Gastroesophageal sphincter (tissue), 4 donors: ENCODE results near the gene TRNT1. TPM values are rescaled to one million over a fixed set of nuclear protein-coding genes. Genes with fewer than 3 reads are reported as not detected.

Experiments used
- ATAC-seq: fragments of 150-250 bp; one replicate; pipeline ENCODE4 v1.9.1; 2016; ENCODE audit warnings: mild to moderate bottlenecking, moderate library complexity
- H3K27ac ChIP-seq, 4 donors: fragments of 200-600 bp; sonication (generic) in 3 of 4; 1 replicate in 3 of 4; 2 replicates in 1 of 4; pipeline ENCODE4 v1.5.1; 2016 to 2019
- H3K27me3 ChIP-seq: fragments of 200-600 bp; sonication (generic); one replicate; pipeline ENCODE4 v1.5.1; 2019
- H3K36me3 ChIP-seq, 2 donors: fragments of 200-600 bp; sonication (generic); one replicate each; pipeline ENCODE4 v1.5.1; 2019; ENCODE audit warnings: control low read depth in 1 of 2
- H3K4me1 ChIP-seq, 3 donors: fragments of 200-600 bp; sonication (generic); 1 replicate in 2 of 3; 2 replicates in 1 of 3; pipeline ENCODE4 v1.5.1; 2016 to 2019; ENCODE audit warnings: control low read depth in 2 of 3
- H3K4me3 ChIP-seq, 2 donors: fragments of 200-600 bp; sonication (generic); one replicate each; pipeline ENCODE4 v1.5.1; 2019; ENCODE audit warnings: mild to moderate bottlenecking in 1 of 2, moderate library complexity in 1 of 2
- H3K9me3 ChIP-seq, 3 donors: fragments of 200-600 bp; sonication (generic); one replicate each; pipeline ENCODE4 v1.5.1; 2017 to 2019; ENCODE audit warnings: control low read depth in 2 of 3
- EP300 ChIP-seq: sonication (generic); formaldehyde crosslinking; IDR thresholded peaks from one replicate; pipeline ENCODE4 v1.6.1; 2017; ENCODE audit warnings: antibody characterized with exemption, mild to moderate bottlenecking
- POLR2A ChIP-seq, 2 donors: fragments of 450-650 bp; IDR thresholded peaks; one replicate each; pipeline ENCODE4 v1.6.1; 2017; ENCODE audit warnings: antibody characterized with exemption in 2 of 2, mild to moderate bottlenecking in 2 of 2, moderate library complexity in 1 of 2
- POLR2AphosphoS5 ChIP-seq: sonication (generic); formaldehyde crosslinking; IDR thresholded peaks from one replicate; pipeline ENCODE4 v1.6.1; 2017; ENCODE audit warnings: antibody characterized with exemption
- WGBS, 2 donors: methylation state at CpG; one replicate each; pipeline ENCODE4 v1.1.5; 2018; ENCODE audit warnings: low coverage in 1 of 2; 5-methylcytosine and 5-hydroxymethylcytosine counted together
- total RNA-seq, 4 donors: library from RNA; depleted of rRNA; stranded (reverse); fragments of >200 nt; gene quantifications; one replicate each; pipeline ENCODE4 v1.1.0, GENCODE V29; 2016
- TF ChIP-seq, protein P1 (sequence below), 4 experiments: fragments of 200-600 bp in 2 of 4; fragments of 450-650 bp in 2 of 4; sonication (generic) in 1 of 4; IDR thresholded peaks; one replicate each; pipeline ENCODE4 v1.5.1; 2017 to 2019; ENCODE audit warnings: antibody characterized with exemption in 4 of 4, mild to moderate bottlenecking in 2 of 4, moderate library complexity in 2 of 4

TRNT1 gene
- total RNA-seq, 4 donors from 2014 or later: 8.7 to 20.6 (median 12.2) TPM

DNA sequence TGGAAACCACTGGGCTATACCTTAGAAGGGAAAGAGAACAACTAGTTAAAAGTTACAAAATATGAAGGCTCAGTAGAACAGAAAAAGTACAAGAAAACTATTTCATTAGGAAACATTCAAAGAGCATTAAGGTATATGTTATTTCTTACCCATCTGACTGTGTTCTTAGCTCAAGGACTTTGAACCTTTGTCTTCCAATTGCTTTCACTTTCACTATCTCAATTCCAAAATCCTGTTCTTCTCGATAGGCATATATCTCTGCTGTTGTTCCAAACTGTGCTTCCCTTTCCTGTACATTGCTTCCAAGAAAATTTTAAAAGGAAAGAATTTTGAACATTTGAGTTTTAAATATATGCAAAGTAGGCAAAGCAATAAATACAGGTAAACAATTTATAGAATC lies 45.9 kb downstream of the TRNT1 start:
- H3K27ac ChIP-seq: peak overlapping the region in 3 of 4 donors; percentile 49 to 73 (median 50)
- no peaks in the 10 kb centered on the region for H3K27me3 ChIP-seq
- WGBS, 2 donors: 60 to 68% methylated on average over 1 of the region's 1 CpG
- no peaks in the 10 kb centered on the region for H3K9me3 ChIP-seq
- peak overlapping the region in 1 of 2 donors; percentile 13 for H3K4me3 ChIP-seq
- peaks cover 0 to 46% (median 0%) of the 10 kb centered on the region in 3 donors for H3K4me1 ChIP-seq
- peaks cover 9 to 85% of the 10 kb centered on the region in 2 donors for H3K36me3 ChIP-seq
- no peak for ATAC-seq
- TF ChIP-seq, protein P1, sequence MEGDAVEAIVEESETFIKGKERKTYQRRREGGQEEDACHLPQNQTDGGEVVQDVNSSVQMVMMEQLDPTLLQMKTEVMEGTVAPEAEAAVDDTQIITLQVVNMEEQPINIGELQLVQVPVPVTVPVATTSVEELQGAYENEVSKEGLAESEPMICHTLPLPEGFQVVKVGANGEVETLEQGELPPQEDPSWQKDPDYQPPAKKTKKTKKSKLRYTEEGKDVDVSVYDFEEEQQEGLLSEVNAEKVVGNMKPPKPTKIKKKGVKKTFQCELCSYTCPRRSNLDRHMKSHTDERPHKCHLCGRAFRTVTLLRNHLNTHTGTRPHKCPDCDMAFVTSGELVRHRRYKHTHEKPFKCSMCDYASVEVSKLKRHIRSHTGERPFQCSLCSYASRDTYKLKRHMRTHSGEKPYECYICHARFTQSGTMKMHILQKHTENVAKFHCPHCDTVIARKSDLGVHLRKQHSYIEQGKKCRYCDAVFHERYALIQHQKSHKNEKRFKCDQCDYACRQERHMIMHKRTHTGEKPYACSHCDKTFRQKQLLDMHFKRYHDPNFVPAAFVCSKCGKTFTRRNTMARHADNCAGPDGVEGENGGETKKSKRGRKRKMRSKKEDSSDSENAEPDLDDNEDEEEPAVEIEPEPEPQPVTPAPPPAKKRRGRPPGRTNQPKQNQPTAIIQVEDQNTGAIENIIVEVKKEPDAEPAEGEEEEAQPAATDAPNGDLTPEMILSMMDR (IDR thresholded peaks at IDR 0.05): no peak
- TF ChIP-seq POLR2AphosphoS5 (no peak), POLR2A (IDR thresholded peaks at IDR 0.05) (no peak), EP300 (no peak)

DNA sequence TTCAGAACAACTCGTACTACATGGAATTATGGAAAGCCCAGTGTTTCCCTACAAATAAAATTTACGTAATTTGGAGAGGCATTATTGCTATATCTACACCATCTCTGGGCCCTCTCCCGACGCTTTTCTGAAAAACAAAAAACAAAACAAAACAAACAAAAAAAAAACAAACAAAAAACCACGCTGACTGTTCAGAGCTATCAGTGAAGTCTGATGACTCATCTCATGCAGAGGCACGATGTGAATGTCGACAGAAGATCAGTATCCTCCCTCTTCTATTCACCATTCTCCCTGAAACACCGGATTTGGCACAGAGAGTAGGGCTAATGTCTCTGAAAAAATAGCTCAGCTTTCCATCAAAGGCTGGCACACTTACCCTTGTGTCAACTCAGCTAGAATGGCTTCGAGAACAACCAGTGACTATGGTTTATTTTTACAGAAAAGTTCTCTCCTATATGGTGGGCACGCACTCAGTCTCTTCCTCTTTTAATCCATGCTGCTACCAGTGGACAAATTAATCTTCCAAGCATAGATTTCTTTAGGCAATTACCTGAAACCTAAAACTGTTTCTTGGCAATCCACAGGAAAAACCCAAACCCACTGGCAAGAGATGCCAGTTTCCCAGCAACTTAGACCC lies 51.2 kb downstream of the TRNT1 start:
- H3K4me3 ChIP-seq: peak overlapping the region in 1 of 2 donors; percentile 75
- 57 to 65% methylated on average over 9 to 10 of the region's 10 CpGs for WGBS, 2 donors
- peaks cover 0 to 34% of the 10 kb centered on the region in 2 donors for H3K36me3 ChIP-seq
- no peak overlapping the region for H3K27ac ChIP-seq
- no peaks in the 10 kb centered on the region for H3K27me3 ChIP-seq
- no peak for ATAC-seq
- no peaks in the 10 kb centered on the region for H3K9me3 ChIP-seq
- H3K4me1 ChIP-seq: peaks cover 5 to 47% (median 9%) of the 10 kb centered on the region in 3 donors
- TF ChIP-seq POLR2AphosphoS5: no peak
- no peak for TF ChIP-seq POLR2A (IDR thresholded peaks at IDR 0.05)
- no peak for TF ChIP-seq EP300

DNA sequence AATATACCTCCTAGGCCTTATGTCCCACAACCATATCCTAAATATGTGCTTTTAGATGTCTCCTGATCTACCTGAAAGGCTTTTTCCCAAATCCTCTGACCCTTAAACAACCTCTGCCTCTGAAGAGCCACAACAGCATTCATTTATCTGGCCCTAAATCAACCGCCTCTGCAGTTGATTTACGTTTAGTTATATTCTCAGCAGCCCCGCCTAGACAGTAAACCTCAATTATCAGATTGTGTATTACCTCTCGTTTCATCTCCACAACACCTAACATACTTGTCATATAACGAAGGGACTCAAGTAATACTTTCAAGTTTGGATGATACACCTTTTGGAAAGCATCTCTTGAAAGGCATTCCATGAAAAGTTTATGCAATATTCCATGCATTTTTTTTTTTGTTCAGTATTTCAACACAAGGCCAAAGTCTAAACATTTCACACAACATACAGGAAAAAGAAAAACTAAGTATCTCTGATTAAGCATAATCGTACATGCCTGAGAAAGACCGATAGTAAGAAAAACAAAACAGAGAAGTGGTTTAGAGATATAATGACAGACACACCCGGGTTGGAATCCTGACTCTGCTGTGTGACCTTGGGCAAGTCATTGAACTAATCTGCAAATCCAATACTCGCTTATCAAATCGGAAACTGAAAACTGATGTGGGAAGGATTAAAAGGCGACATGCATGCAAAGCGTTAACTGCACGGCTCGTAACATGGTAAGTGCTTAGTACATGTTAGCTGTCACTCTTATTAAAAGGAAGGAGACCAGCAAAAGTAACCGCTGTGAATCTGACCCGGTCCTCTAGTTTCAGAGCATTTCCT lies 52.0 kb downstream of the TRNT1 start:
- peaks cover 0 to 27% of the 10 kb centered on the region in 2 donors for H3K36me3 ChIP-seq
- ATAC-seq: no peak
- no peak for TF ChIP-seq POLR2A (IDR thresholded peaks at IDR 0.05)
- TF ChIP-seq, protein P1 (IDR thresholded peaks at IDR 0.05): no peak
- TF ChIP-seq EP300: no peak
- no peak for TF ChIP-seq POLR2AphosphoS5
- H3K27me3 ChIP-seq: no peaks in the 10 kb centered on the region
- peak overlapping the region; percentile 52 to 90 (median 76) for H3K27ac ChIP-seq
- peaks cover 5 to 40% (median 9%) of the 10 kb centered on the region in 3 donors for H3K4me1 ChIP-seq
- peak overlapping the region; percentile 75 to 98 for H3K4me3 ChIP-seq
- WGBS, 2 donors: 20 to 22% methylated on average over 11 to 16 of the region's 16 CpGs
- H3K9me3 ChIP-seq: no peaks in the 10 kb centered on the region

DNA sequence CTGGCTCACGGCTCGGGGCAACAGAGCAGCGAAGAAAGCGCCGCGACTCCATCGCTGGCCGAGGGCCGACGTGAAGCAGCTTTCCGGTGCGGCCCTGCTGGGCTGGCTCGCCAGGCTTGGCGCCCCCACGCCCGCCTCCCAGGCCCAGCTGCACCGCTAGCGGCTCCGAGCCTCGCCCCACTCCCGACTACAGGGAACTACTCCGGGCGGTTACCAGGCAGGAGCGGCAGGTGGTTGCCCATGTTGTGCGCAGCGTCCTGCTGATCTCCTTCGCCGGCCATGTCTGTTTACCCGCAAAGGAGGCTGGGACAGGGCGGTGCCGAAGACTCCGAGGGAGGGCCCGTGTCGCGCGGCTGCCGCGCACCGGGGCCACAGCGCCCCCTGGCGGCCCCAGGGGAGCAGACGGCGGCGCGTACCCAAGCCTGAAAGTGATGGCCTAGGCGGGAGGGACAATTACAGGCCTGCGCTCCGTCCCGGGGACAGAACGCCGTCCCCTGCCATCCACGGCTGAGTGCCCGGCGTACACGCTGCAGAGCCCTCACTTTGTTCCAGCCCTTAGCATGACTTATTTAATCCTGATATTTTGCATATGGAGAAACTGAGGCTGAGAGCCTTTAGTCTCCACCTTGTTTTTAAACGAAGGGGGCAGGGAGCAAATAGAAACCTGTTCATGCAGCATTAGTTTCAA lies 52.8 kb downstream of the TRNT1 start, which contains the start of gene CRBN:
Gene CRBN, minus strand, starts transcription at position 285 of the 688 bp plus-strand sequence. Its CDS starts 4 bp downstream, at position 281.
- Histone ChIP-seq H3K9me3 (no peaks in the 10 kb centered on the region), H3K36me3 (peaks cover 0 to 18% of the 10 kb centered on the region in 2 donors), H3K27ac (peak within 1 kb of the TSS; percentile 52 to 90 (median 76)), H3K27me3 (no peaks in the 10 kb centered on the region), H3K4me1 (peaks cover 5 to 38% (median 9%) of the 10 kb centered on the region in 3 donors), H3K4me3 (peak within 1 kb of the TSS; percentile 75 to 98)
- no peak for TF ChIP-seq EP300
- TF ChIP-seq POLR2A (IDR thresholded peaks at IDR 0.05): peak; percentile 59 to 81
- peak; percentile 74 for TF ChIP-seq POLR2AphosphoS5
- TF ChIP-seq, protein P1 (IDR thresholded peaks at IDR 0.05): peak; percentile 84 to 100 (median 92)
- peak; percentile 98 for ATAC-seq
- 0% methylated on average over 1 to 5 of the region's 56 CpGs for WGBS, 2 donors

DNA sequence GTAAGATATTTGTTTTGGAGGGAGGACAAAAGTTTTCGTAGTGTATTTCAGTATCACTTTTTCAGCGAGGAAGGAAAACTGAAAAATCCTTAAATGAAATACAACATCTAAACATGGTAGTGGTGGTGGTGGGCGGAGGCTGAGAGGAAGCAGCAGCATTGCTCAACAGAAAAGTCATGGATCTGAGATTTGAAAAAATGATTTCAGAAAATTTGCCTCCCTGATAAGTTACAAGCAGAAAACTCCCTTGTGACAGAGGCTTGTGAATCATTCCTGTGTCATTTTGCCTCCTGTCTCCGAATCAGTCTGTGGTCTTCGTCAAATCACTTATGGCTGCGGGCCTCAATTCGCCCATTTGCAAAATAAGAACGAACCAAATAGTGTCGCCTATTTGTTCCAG lies 53.7 kb downstream of the TRNT1 start:
- Histone ChIP-seq H3K27me3 (no peaks in the 10 kb centered on the region), H3K9me3 (no peaks in the 10 kb centered on the region)
- no peak for TF ChIP-seq EP300
- TF ChIP-seq, protein P1 (IDR thresholded peaks at IDR 0.05): no peak

More for the DNA sequence above, 53.7 kb downstream of the TRNT1 start:
- no peak overlapping the region for H3K27ac ChIP-seq
- H3K4me3 ChIP-seq: no peak overlapping the region
- peaks cover 0 to 11% of the 10 kb centered on the region in 2 donors for H3K36me3 ChIP-seq
- peaks cover 5 to 38% (median 9%) of the 10 kb centered on the region in 3 donors for H3K4me1 ChIP-seq
- no peak for ATAC-seq
- WGBS, 2 donors: 77 to 81% methylated on average over 9 of the region's 9 CpGs
